ENCODE measurements around the gene HEMK1.

Gene HEMK1

DNA sequence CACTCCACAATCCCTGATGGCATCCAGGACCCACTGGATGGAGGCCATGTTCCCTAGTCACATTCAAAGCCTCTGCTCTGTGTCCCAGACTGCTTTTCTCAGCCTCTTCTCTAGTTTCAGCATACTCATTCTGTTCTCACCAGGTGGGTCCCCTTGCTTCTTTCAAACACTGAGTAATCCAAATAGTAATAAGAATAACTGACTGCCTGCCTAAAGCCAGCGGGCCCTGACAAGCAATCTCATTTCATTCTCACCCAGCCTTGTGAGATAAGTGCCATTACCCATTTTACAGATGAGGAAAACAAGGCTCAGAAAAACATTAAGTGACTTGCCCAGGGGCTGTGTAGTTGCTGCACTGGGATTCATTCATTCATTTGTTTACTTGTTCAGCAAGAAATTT is 73.1 kb downstream of the HEMK1 start:
- DNase-seq (ENCODE audit: low read depth in 2 of 2): no peak

DNA sequence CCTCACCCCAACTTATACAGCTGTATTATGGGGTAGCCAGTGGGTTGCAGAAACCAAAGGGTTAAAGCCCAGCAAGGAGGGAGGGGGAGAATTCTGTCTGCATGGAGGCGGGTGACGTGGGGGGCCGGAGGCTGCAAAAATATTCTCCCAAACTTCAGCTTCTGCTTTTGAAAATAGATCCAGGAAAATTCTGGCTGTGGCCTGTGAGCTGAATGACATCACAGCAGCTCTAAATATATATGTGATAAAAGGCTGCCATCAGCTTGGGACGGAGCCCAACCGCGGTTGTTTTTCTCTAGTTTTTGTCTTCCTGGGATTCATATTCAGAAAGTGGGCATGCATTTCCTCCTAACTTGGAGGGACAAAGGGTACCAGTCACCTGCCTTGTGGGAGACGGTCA is 75.2 kb downstream of the HEMK1 start:
- no peak for DNase-seq (ENCODE audit: low read depth in 2 of 2)

DNA sequence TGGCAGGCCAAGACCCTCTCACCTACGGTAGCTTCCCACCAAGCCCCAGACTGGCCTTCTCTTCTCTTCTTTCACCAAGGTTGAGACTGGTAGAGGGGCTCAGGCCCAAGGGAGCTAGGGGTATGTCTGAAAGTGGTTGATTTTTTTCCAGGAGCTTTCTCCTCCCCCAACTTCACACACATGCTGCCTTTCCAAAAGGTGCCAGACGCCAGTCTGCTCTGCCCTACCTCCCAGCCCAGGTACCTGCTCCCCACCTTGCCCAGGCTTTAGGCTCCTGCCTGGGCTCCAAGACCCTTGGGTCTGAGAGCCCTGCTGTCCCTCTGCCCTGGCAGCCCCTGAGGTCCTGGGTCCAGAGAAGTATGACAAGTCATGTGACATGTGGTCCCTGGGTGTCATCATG is 76.1 kb downstream of the HEMK1 start:
- DNase-seq (ENCODE audit: low read depth in 2 of 2): no peak
